ENCODE data around the gene SSX4B.
"Not testable (repeated sequence)": the region's sequence is repeated elsewhere in the genome, so short reads cannot be mapped to it uniquely, and the experiment has no call there.

Gene SSX4B, protein sequence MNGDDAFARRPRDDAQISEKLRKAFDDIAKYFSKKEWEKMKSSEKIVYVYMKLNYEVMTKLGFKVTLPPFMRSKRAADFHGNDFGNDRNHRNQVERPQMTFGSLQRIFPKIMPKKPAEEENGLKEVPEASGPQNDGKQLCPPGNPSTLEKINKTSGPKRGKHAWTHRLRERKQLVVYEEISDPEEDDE

DNA sequence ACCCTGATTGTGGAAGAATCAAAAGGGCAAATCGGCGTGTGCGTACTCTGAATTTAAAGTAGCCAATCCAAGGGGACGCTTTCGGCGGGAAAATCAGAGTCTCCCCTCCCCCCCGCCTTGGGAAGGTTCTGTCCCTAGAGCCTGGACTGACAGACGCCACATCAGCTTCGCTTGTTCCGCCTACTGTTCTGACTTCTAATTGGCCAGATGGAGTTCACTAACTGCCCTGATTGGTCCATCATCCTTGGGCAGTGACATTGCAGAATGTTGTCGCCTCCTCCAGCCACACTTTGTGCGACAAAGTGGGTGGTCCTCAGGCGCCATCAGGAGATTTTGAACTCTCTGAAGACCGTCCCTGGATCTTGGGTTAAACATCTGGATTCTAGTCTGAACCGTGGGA lies at the start of gene SSX4B:
Gene SSX4B, minus strand, starts transcription at position 101 of the 400 bp plus-strand sequence. CDS start 588 bp downstream, outside the sequence.
- not testable (repeated sequence) for H3K9me3 ChIP-seq (ENCODE audit: low read length); H3K27me3 ChIP-seq (ENCODE audit: control insufficient read depth in 1 of 2, insufficient read depth in 2 of 2, low read length in 2 of 2); H3K9ac ChIP-seq (ENCODE audit: low read length); H3K4me1 ChIP-seq (ENCODE audit: insufficient read depth, low read length); H3K27ac ChIP-seq (ENCODE audit: low read depth, low read length); H3K4me3 ChIP-seq (ENCODE audit: low read depth in 1 of 2, low read length in 2 of 2); H3K36me3 ChIP-seq (ENCODE audit: insufficient read depth, low read length)

DNA sequence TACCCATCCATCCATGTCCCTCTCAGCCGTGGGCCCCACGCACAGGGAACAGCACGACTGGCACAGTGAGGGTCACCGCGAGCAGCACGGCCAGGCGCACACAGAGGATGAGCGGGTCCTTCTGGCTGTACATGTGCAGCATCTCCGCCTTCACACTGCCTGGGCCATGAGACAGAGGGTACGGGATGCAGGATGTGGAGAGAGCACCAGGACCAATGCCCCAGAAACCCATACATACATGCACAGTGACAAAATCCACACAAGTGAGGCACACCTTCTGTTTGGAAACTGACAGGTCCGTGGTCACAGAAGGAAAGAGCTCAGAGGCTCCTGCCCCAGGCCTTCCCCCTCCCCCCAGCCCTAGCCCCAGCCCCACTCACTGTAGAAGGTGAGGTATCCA lies 48.8 kb upstream of the SSX4B start:
- H3K4me1 ChIP-seq (ENCODE audit: insufficient read depth, low read length): no peaks in the 10 kb centered on the region
- H3K9me3 ChIP-seq (ENCODE audit: low read length): no peaks in the 10 kb centered on the region
- H3K36me3 ChIP-seq (ENCODE audit: insufficient read depth, low read length): no peaks in the 10 kb centered on the region
- no peak overlapping the region for H3K4me3 ChIP-seq (ENCODE audit: low read depth in 1 of 2, low read length in 2 of 2)
- H3K27ac ChIP-seq (ENCODE audit: low read depth, low read length): no peak overlapping the region
- no peak overlapping the region for H3K9ac ChIP-seq (ENCODE audit: low read length)
- peaks cover 4 to 5% of the 10 kb centered on the region in 2 donors for H3K27me3 ChIP-seq (ENCODE audit: control insufficient read depth in 1 of 2, insufficient read depth in 2 of 2, low read length in 2 of 2)

DNA sequence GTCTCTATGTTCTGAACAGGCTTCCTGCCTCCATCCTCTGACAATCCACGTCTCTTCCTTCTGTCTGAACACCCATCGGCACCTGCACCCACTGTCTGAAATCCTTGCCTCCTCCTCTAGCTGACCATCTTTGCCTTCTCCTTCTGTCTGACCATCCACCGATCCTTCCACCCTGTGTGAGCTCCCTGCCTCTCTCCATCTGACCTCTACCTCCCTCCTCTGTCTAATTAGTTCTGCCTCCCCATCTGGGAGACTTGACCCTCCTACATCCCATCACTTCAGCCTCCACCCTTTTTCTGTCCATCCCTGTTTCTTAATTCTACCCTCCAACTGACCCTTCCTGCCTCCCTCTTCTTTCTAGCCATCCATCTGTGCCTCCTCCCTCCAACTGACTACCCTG lies 48.3 kb upstream of the SSX4B start:
- no peak overlapping the region for H3K27ac ChIP-seq (ENCODE audit: low read depth, low read length)
- no peak overlapping the region for H3K4me3 ChIP-seq (ENCODE audit: low read depth in 1 of 2, low read length in 2 of 2)
- H3K4me1 ChIP-seq (ENCODE audit: insufficient read depth, low read length): no peaks in the 10 kb centered on the region
- H3K9ac ChIP-seq (ENCODE audit: low read length): no peak overlapping the region
- no peaks in the 10 kb centered on the region for H3K9me3 ChIP-seq (ENCODE audit: low read length)
- peaks cover 4 to 5% of the 10 kb centered on the region in 2 donors for H3K27me3 ChIP-seq (ENCODE audit: control insufficient read depth in 1 of 2, insufficient read depth in 2 of 2, low read length in 2 of 2)
- no peaks in the 10 kb centered on the region for H3K36me3 ChIP-seq (ENCODE audit: insufficient read depth, low read length)

DNA sequence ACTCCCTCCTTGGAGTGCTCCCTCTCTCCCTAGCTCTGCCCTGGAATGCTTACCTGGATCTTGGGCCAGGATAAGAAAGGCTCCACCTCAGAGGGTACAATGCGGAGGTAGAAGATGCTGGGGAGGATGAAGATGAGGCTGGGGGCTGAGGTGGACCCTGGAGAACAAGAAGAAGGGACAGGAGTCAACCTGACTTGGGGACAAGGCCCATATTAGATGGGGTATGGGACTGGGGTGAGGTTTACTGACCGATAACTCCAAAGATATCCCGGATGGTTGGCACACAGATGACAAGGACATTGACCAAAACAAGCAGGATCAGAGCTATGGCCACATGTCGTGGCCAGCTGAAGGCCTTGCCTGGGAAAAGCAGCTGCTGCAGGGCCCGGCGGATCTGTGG lies 47.7 kb upstream of the SSX4B start:
- H3K36me3 ChIP-seq (ENCODE audit: insufficient read depth, low read length): no peaks in the 10 kb centered on the region
- H3K4me1 ChIP-seq (ENCODE audit: insufficient read depth, low read length): no peaks in the 10 kb centered on the region
- peaks cover 4 to 5% of the 10 kb centered on the region in 2 donors for H3K27me3 ChIP-seq (ENCODE audit: control insufficient read depth in 1 of 2, insufficient read depth in 2 of 2, low read length in 2 of 2)
- H3K9me3 ChIP-seq (ENCODE audit: low read length): peaks cover 4% of the 10 kb centered on the region
- H3K9ac ChIP-seq (ENCODE audit: low read length): no peak overlapping the region
- no peak overlapping the region for H3K27ac ChIP-seq (ENCODE audit: low read depth, low read length)
- no peak overlapping the region for H3K4me3 ChIP-seq (ENCODE audit: low read depth in 1 of 2, low read length in 2 of 2)

DNA sequence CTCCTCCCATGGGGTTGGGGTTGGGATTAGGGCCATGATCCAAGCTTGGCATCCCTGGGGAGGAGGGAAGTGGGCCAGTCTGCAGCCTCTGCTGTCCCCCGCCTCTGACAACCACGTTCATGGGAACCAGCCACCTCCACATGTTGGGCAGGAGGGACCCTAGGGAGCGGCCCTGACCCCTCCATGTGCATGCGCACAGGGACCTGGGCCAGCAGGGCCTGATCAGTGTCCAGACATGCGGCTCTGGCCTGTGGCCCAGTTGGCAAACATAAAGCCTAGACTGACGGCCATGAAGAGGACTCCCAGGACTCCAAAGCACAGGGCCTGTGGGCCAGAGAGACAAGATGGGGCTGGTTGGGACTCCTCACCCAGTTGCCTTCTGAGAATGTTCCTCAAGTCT lies 47.0 kb upstream of the SSX4B start:
- Histone ChIP-seq H3K9me3 (ENCODE audit: low read length) (peaks cover 6% of the 10 kb centered on the region), H3K9ac (ENCODE audit: low read length) (no peak overlapping the region), H3K4me1 (ENCODE audit: insufficient read depth, low read length) (no peaks in the 10 kb centered on the region), H3K27me3 (ENCODE audit: control insufficient read depth in 1 of 2, insufficient read depth in 2 of 2, low read length in 2 of 2) (peaks cover 4 to 5% of the 10 kb centered on the region in 2 donors), H3K27ac (ENCODE audit: low read depth, low read length) (no peak overlapping the region), H3K4me3 (ENCODE audit: low read depth in 1 of 2, low read length in 2 of 2) (no peak overlapping the region), H3K36me3 (ENCODE audit: insufficient read depth, low read length) (no peaks in the 10 kb centered on the region)

DNA sequence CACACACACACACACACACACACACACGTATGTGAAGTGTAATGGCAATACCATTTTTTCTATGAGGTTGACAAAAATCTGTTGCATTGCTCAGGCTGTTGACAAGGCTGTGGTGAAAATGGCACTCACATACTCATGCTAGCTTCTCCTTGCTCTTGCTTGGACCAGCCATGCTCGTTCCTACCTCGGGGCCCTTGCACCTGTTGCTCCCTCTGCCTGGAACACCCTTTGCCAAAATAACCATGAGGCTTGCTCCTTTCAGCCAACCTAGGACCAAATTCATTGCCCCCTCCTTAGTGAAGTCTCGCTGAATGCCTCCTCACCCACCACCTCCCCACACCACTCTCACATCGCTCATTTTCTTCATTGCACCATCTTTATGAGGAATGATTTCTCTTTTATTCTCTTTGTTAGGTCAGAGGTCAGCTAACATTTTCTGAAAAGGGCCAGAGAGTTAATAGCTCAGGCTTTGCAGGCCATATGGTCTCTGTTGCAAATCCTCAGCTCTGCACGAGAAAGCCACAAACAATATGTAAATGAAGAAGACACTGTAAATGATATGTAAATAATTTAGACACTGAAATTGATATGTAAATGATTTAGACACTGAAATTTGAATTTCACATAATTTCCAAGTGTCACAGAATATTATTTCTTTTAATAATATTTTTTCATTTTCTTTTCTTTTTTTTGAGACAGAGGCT lies 45.0 kb upstream of the SSX4B start:
- H3K4me1 ChIP-seq (ENCODE audit: insufficient read depth, low read length): no peaks in the 10 kb centered on the region
- no peak overlapping the region for H3K4me3 ChIP-seq (ENCODE audit: low read depth in 1 of 2, low read length in 2 of 2)
- H3K27me3 ChIP-seq (ENCODE audit: control insufficient read depth in 1 of 2, insufficient read depth in 2 of 2, low read length in 2 of 2): peaks cover 0 to 5% of the 10 kb centered on the region in 2 donors
- no peak overlapping the region for H3K9ac ChIP-seq (ENCODE audit: low read length)
- peaks cover 6% of the 10 kb centered on the region for H3K9me3 ChIP-seq (ENCODE audit: low read length)
- no peak overlapping the region for H3K27ac ChIP-seq (ENCODE audit: low read depth, low read length)
- H3K36me3 ChIP-seq (ENCODE audit: insufficient read depth, low read length): no peaks in the 10 kb centered on the region

DNA sequence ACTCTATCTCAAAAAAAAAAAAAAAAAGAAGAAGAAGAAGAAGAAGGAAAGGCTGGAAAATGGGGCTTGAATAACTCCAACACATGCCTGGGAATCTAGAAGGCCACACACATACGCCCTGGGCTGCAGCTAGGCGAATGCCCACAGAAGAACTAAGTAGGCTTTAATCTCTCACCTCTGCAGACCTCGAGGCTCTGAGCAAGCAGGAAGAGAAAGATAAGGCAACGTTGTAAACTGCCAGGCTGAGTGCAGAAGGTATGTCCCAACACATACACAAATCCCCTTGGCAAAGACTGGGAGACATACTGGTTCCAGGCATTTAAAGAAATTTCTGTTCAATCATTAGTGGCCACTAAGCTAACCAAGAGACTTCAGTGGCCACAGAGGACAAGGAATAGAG lies 39.9 kb upstream of the SSX4B start:
- no peaks in the 10 kb centered on the region for H3K4me1 ChIP-seq (ENCODE audit: insufficient read depth, low read length)
- H3K27ac ChIP-seq (ENCODE audit: low read depth, low read length): no peak overlapping the region
- H3K36me3 ChIP-seq (ENCODE audit: insufficient read depth, low read length): no peaks in the 10 kb centered on the region
- no peaks in the 10 kb centered on the region for H3K27me3 ChIP-seq (ENCODE audit: control insufficient read depth in 1 of 2, insufficient read depth in 2 of 2, low read length in 2 of 2)
- no peak overlapping the region for H3K4me3 ChIP-seq (ENCODE audit: low read depth in 1 of 2, low read length in 2 of 2)
- peaks cover 6% of the 10 kb centered on the region for H3K9me3 ChIP-seq (ENCODE audit: low read length)
- H3K9ac ChIP-seq (ENCODE audit: low read length): no peak overlapping the region

DNA sequence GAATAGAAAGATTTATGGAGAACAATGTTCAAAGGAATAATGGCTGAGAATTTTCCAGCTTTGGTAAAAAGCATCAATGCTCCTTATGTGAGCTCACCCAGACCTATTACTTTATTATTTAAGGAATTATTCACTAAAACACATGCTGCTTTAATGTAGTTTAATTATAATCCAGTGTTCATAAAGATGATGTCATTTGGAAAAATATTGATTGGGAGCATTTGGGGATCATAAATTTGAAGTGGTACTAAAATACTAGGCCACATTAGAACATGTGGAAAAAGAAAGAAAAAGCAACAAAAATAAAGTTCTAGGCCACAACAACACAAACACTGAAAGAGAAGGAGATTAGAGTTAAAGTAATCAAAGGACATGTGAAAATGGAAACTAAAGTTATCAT lies 38.3 kb upstream of the SSX4B start:
- Histone ChIP-seq H3K4me3 (ENCODE audit: low read depth in 1 of 2, low read length in 2 of 2) (no peak overlapping the region), H3K9me3 (ENCODE audit: low read length) (peaks cover 6% of the 10 kb centered on the region), H3K9ac (ENCODE audit: low read length) (no peak overlapping the region), H3K36me3 (ENCODE audit: insufficient read depth, low read length) (no peaks in the 10 kb centered on the region), H3K4me1 (ENCODE audit: insufficient read depth, low read length) (no peaks in the 10 kb centered on the region), H3K27ac (ENCODE audit: low read depth, low read length) (no peak overlapping the region), H3K27me3 (ENCODE audit: control insufficient read depth in 1 of 2, insufficient read depth in 2 of 2, low read length in 2 of 2) (no peaks in the 10 kb centered on the region)

DNA sequence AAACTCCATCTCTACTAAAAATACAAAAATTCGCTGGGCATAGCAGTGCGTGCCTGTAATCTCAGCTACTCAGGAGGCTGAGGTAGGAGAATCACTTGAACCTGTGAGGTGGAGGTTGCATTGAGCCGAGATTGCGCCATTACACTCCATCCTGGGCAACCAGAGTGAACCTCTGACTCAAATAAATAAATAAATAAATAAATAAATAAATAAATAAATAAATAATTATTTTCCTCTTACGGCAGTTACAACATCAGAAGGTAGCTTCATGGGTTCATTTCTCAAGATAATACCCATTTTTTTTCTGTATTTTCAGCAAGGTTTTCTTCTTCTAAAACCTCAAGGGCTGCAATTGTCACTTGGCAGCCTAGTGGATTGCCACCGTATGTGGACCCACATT lies 35.4 kb upstream of the SSX4B start:
- not testable (repeated sequence) for H3K9me3 ChIP-seq (ENCODE audit: low read length)

DNA sequence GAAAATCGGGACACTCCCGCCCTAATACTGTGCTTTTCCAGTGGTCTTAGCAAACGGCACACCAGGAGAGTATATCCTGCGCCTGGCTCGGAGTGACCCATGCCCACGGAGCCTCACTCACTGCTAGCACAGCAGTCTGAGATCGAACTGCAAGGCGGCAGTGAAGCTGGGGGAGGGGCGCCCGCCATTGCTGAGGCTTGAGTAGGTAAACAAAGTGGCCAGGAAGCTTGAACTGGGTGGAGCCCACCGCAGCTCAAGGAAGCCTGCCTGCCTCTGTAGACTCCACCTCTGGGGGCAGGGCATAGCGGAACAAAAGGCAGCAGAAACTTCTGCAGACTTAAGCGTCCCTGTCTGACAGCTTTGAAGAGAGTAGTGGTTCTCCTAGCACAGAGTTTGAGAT lies 22.0 kb upstream of the SSX4B start:
- not testable (repeated sequence) for H3K9ac ChIP-seq (ENCODE audit: low read length); H3K27me3 ChIP-seq (ENCODE audit: control insufficient read depth in 1 of 2, insufficient read depth in 2 of 2, low read length in 2 of 2); H3K36me3 ChIP-seq (ENCODE audit: insufficient read depth, low read length); H3K4me1 ChIP-seq (ENCODE audit: insufficient read depth, low read length); H3K27ac ChIP-seq (ENCODE audit: low read depth, low read length); H3K4me3 ChIP-seq (ENCODE audit: low read depth in 1 of 2, low read length in 2 of 2); H3K9me3 ChIP-seq (ENCODE audit: low read length)

More for the DNA sequence above, 35.4 kb upstream of the SSX4B start:
- not testable (repeated sequence) for H3K36me3 ChIP-seq (ENCODE audit: insufficient read depth, low read length); H3K4me3 ChIP-seq (ENCODE audit: low read depth in 1 of 2, low read length in 2 of 2); H3K27ac ChIP-seq (ENCODE audit: low read depth, low read length); H3K27me3 ChIP-seq (ENCODE audit: control insufficient read depth in 1 of 2, insufficient read depth in 2 of 2, low read length in 2 of 2); H3K9ac ChIP-seq (ENCODE audit: low read length); H3K4me1 ChIP-seq (ENCODE audit: insufficient read depth, low read length)

DNA sequence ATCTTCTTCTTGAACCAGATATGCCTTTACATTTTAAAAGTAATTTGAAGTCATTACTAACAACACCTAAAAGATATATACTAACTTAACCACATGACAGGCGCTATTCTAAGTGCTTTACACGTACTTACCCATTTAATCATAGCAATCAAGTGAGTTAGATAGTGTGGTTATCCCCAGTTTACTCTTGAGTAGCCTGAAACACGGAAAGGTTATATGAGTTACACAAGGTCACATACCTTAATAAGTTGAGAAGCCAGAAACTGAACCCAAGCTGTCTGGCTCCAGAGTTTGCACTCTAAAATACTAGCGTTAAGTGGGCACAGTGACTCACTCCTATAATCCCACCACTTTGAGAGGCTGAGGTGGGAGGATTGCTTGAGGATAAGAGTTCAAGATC lies 18.4 kb upstream of the SSX4B start:
- H3K4me3 ChIP-seq (ENCODE audit: low read depth in 1 of 2, low read length in 2 of 2); H3K9ac ChIP-seq (ENCODE audit: low read length); H3K27ac ChIP-seq (ENCODE audit: low read depth, low read length); H3K27me3 ChIP-seq (ENCODE audit: control insufficient read depth in 1 of 2, insufficient read depth in 2 of 2, low read length in 2 of 2); H3K4me1 ChIP-seq (ENCODE audit: insufficient read depth, low read length); H3K9me3 ChIP-seq (ENCODE audit: low read length); H3K36me3 ChIP-seq (ENCODE audit: insufficient read depth, low read length): not testable (repeated sequence)

DNA sequence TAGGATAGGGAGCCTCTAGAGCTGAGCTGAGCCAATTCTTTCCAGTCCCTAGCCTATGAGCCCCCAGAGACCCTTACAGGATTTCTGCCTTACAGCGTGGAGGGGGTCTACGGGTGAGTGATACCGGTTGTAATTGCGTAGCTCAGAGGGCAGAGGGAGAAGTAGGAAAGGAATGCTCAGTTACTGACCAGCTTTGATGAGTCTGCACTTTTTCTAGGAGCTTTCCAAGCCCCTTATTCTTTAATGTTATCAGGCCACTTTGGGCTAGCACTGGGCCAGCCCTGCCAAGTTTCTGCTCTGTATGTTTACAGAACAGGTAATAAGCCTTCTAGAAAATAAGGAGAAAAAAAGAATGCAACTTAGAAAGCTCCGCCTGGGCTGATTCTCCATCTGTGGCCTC lies 17.8 kb upstream of the SSX4B start:
- not testable (repeated sequence) for H3K27me3 ChIP-seq (ENCODE audit: control insufficient read depth in 1 of 2, insufficient read depth in 2 of 2, low read length in 2 of 2)

More for the DNA sequence above, 17.8 kb upstream of the SSX4B start:
- H3K36me3 ChIP-seq (ENCODE audit: insufficient read depth, low read length); H3K9me3 ChIP-seq (ENCODE audit: low read length); H3K27ac ChIP-seq (ENCODE audit: low read depth, low read length); H3K4me1 ChIP-seq (ENCODE audit: insufficient read depth, low read length); H3K4me3 ChIP-seq (ENCODE audit: low read depth in 1 of 2, low read length in 2 of 2); H3K9ac ChIP-seq (ENCODE audit: low read length): not testable (repeated sequence)
